ENCODE results near the gene PANX2. TPM values are rescaled to one million over a fixed set of nuclear protein-coding genes. Genes with fewer than 3 reads are reported as not detected.

Gene PANX2
- total RNA-seq, 1 experiment from 2014 or later: 2.6 TPM

- DNase-seq: no peak
- Histone ChIP-seq H3K27me3 (ENCODE audit: control insufficient read depth, insufficient read depth, low read length) (peaks cover 16% of the 10 kb centered on the region), H3K36me3 (replicated peaks; ENCODE audit: control insufficient read depth, insufficient read depth, low read length) (no peaks in the 10 kb centered on the region), H3K4me3 (ENCODE audit: insufficient read depth, low read depth, low read length) (no peak overlapping the region)
Measured at GRCh38 chr22:50173983-50174355, 3.4 kb downstream of the PANX2 start.

GRCh38 chr22:50174382-50175190 lies 4.1 kb downstream of the PANX2 start:
- Histone ChIP-seq H3K27me3 (ENCODE audit: control insufficient read depth, insufficient read depth, low read length) (peaks cover 11% of the 10 kb centered on the region), H3K36me3 (replicated peaks; ENCODE audit: control insufficient read depth, insufficient read depth, low read length) (no peaks in the 10 kb centered on the region; the same call in 1 of the 2 replicates), H3K4me3 (ENCODE audit: insufficient read depth, low read depth, low read length) (no peak overlapping the region)
- no peak for DNase-seq

GRCh38 chr22:50175191-50175461 lies 4.6 kb downstream of the PANX2 start:
- peaks cover 9% of the 10 kb centered on the region for H3K27me3 ChIP-seq (ENCODE audit: control insufficient read depth, insufficient read depth, low read length)
- no peaks in the 10 kb centered on the region; the same call in 1 of the 2 replicates for H3K36me3 ChIP-seq (replicated peaks; ENCODE audit: control insufficient read depth, insufficient read depth, low read length)
- no peak for DNase-seq
- no peak overlapping the region for H3K4me3 ChIP-seq (ENCODE audit: insufficient read depth, low read depth, low read length)

- Histone ChIP-seq H3K36me3 (replicated peaks; ENCODE audit: control insufficient read depth, insufficient read depth, low read length) (no peaks in the 10 kb centered on the region; the same call in 1 of the 2 replicates), H3K27me3 (ENCODE audit: control insufficient read depth, insufficient read depth, low read length) (peaks cover 3% of the 10 kb centered on the region), H3K4me3 (ENCODE audit: insufficient read depth, low read depth, low read length) (no peak overlapping the region)
- no peak for DNase-seq
Measured at GRCh38 chr22:50175921-50176849, 5.7 kb downstream of the PANX2 start.

- no peaks in the 10 kb centered on the region for H3K27me3 ChIP-seq (ENCODE audit: control insufficient read depth, insufficient read depth, low read length)
- H3K36me3 ChIP-seq (replicated peaks; ENCODE audit: control insufficient read depth, insufficient read depth, low read length): no peaks in the 10 kb centered on the region; the same call in 1 of the 2 replicates
- H3K4me3 ChIP-seq (ENCODE audit: insufficient read depth, low read depth, low read length): no peak overlapping the region
- no peak for DNase-seq
Measured at GRCh38 chr22:50176850-50177536, 6.5 kb downstream of the PANX2 start.

- Histone ChIP-seq H3K27me3 (ENCODE audit: control insufficient read depth, insufficient read depth, low read length) (no peaks in the 10 kb centered on the region), H3K36me3 (replicated peaks; ENCODE audit: control insufficient read depth, insufficient read depth, low read length) (no peaks in the 10 kb centered on the region; the same call in 1 of the 2 replicates), H3K4me3 (ENCODE audit: insufficient read depth, low read depth, low read length) (no peak overlapping the region)
- no peak for DNase-seq
Measured at GRCh38 chr22:50177537-50178470, 7.3 kb downstream of the PANX2 start.

- no peak overlapping the region for H3K4me3 ChIP-seq (ENCODE audit: insufficient read depth, low read depth, low read length)
- no peak for DNase-seq
- H3K27me3 ChIP-seq (ENCODE audit: control insufficient read depth, insufficient read depth, low read length): no peaks in the 10 kb centered on the region
- H3K36me3 ChIP-seq (replicated peaks; ENCODE audit: control insufficient read depth, insufficient read depth, low read length): no peaks in the 10 kb centered on the region; the same call in 1 of the 2 replicates
Measured at GRCh38 chr22:50178471-50178864, 7.9 kb downstream of the PANX2 start.

GRCh38 chr22:50178871-50179869 lies 8.6 kb downstream of the PANX2 start:
- no peaks in the 10 kb centered on the region; the same call in 1 of the 2 replicates for H3K36me3 ChIP-seq (replicated peaks; ENCODE audit: control insufficient read depth, insufficient read depth, low read length)

GRCh38 chr22:50179937-50180726 lies 9.6 kb downstream of the PANX2 start:
- H3K4me3 ChIP-seq (ENCODE audit: insufficient read depth, low read depth, low read length): no peak overlapping the region
- no peaks in the 10 kb centered on the region; the same call in 1 of the 2 replicates for H3K36me3 ChIP-seq (replicated peaks; ENCODE audit: control insufficient read depth, insufficient read depth, low read length)
- peaks cover 5% of the 10 kb centered on the region for H3K27me3 ChIP-seq (ENCODE audit: control insufficient read depth, insufficient read depth, low read length)
- DNase-seq: no peak

More at GRCh38 chr22:50178871-50179869, 8.6 kb downstream of the PANX2 start:
- DNase-seq: no peak
- Histone ChIP-seq H3K27me3 (ENCODE audit: control insufficient read depth, insufficient read depth, low read length) (no peaks in the 10 kb centered on the region), H3K4me3 (ENCODE audit: insufficient read depth, low read depth, low read length) (no peak overlapping the region)

- Histone ChIP-seq H3K4me3 (ENCODE audit: insufficient read depth, low read depth, low read length) (no peak overlapping the region), H3K27me3 (ENCODE audit: control insufficient read depth, insufficient read depth, low read length) (peaks cover 9% of the 10 kb centered on the region), H3K36me3 (replicated peaks; ENCODE audit: control insufficient read depth, insufficient read depth, low read length) (no peaks in the 10 kb centered on the region; the same call in 1 of the 2 replicates)
- DNase-seq: no peak
Measured at GRCh38 chr22:50180727-50181521, 10.4 kb downstream of the PANX2 start.

GRCh38 chr22:50182176-50183081 lies 11.9 kb downstream of the PANX2 start:
- Histone ChIP-seq H3K4me3 (ENCODE audit: insufficient read depth, low read depth, low read length) (no peak overlapping the region), H3K36me3 (replicated peaks; ENCODE audit: control insufficient read depth, insufficient read depth, low read length) (no peaks in the 10 kb centered on the region; the same call in 1 of the 2 replicates), H3K27me3 (ENCODE audit: control insufficient read depth, insufficient read depth, low read length) (peaks cover 9% of the 10 kb centered on the region)
- no peak for DNase-seq

Measured in H7 (cell line).